ENCODE data around the gene RAB42.
A peak's percentile ranks its signal among the peaks of the same experiment; 100 is the strongest.
"Not testable (repeated sequence)": the region's sequence is repeated elsewhere in the genome, so short reads cannot be mapped to it uniquely, and the experiment has no call there.

The RAB42 gene

GRCh38 chr1:28582248-28582615 is 9.8 kb upstream of the RAB42 start:
- H3K4me3 ChIP-seq (ENCODE audit: low read depth, low read length), result peak overlapping the region; percentile 94
- TF ChIP-seq CTCF (IDR thresholded peaks at IDR 0.05; ENCODE audit: control insufficient read depth, extremely low read depth, insufficient read depth), result no peak
- DNase-seq (ENCODE audit: low read depth), result no peak

DNA sequence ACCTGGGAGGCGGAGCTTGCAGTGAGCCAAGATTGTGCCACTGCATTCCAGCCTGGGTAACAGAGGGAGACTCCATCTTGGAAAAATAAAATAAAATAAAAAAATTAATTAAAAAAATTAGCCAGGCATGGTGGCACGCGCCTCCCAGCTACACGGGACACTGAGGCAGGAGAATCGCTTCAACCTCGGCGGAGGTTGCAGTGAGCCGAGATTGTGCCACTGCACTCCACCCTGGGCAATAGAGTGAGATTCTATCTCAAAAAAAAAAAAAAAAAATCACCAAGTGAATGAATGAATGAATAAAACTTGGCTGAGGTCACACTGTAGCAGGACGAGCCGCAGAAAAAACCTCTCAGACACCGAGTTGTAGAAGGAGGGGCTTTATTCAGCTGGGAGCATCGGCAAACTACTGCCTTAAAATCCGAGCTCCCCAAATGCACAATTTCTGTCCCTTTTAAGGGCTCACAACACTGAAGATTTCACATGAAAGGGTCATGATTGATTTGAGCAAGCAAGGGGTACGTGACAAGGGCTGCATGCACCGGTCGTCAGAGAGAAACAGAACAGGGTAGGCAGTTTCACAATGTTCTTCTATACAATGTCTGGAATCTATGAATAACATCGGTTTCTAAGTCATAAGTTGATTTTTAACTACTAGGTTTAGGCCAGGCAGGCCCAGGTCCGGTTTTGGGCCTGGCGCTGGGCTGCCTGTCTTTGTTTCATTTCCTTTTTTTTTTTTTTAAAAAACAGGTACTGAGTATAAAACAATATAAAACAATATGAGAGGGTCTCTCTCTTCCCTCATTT is 5.3 kb upstream of the RAB42 start:
- H3K4me3 ChIP-seq (ENCODE audit: low read depth, low read length); DNase-seq (ENCODE audit: low read depth): not testable (repeated sequence)

GRCh38 chr1:28592321-28593071 is 431 bp downstream of the RAB42 start:
- no peak overlapping the region for H3K4me3 ChIP-seq (ENCODE audit: low read depth, low read length)
- TF ChIP-seq CTCF (IDR thresholded peaks at IDR 0.05; ENCODE audit: control insufficient read depth, extremely low read depth, insufficient read depth), result no peak
- DNase-seq (ENCODE audit: low read depth), result no peak

GRCh38 chr1:28593988-28594356 is 1.9 kb downstream of the RAB42 start:
- not testable (repeated sequence) for DNase-seq (ENCODE audit: low read depth)

GRCh38 chr1:28594686-28595411 is 2.8 kb downstream of the RAB42 start:
- not testable (repeated sequence) for H3K4me3 ChIP-seq (ENCODE audit: low read depth, low read length); DNase-seq (ENCODE audit: low read depth)

More at GRCh38 chr1:28593988-28594356, 1.9 kb downstream of the RAB42 start:
- not testable (repeated sequence) for H3K4me3 ChIP-seq (ENCODE audit: low read depth, low read length)

DNA sequence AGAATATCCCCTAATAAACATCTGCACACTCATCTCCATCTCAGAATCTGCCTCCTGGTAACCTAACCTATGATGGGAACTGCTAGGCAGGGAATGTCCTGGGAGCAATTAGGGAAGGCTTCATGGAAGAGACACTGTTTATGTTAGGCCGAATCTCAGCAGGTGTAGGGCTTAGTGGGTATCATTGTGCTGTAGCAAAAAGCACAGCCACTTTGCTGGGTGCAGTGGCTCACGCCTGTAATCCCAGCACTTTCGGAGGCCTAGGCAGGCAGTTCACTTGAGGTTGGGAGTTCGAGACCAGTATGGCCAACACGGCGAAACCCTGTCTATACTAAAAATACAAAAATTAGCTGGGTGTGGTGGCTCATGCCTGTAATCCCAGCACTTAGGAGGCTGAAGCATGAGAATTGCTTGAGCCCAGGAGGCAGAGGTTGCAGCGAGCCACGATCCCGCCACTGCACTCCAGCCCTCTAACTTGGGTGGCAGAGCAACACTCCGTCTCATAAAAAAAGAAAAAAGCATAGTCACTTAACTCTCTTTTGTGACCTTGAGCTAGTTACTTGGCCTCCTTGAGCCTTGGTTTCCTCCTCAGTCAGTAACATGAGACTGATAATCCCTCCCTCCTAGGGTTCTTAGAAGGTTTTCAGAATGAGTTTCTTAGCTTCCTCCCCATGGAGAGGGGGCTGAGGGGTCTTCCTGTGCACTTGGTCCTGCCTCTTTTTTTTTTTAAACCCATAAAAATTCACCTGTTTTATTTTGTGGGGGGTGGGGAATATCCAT is 3.5 kb downstream of the RAB42 start:
- no peak for TF ChIP-seq CTCF (IDR thresholded peaks at IDR 0.05; ENCODE audit: control insufficient read depth, extremely low read depth, insufficient read depth)
- no peak overlapping the region for H3K4me3 ChIP-seq (ENCODE audit: low read depth, low read length)
- DNase-seq (ENCODE audit: low read depth), result no peak

DNA sequence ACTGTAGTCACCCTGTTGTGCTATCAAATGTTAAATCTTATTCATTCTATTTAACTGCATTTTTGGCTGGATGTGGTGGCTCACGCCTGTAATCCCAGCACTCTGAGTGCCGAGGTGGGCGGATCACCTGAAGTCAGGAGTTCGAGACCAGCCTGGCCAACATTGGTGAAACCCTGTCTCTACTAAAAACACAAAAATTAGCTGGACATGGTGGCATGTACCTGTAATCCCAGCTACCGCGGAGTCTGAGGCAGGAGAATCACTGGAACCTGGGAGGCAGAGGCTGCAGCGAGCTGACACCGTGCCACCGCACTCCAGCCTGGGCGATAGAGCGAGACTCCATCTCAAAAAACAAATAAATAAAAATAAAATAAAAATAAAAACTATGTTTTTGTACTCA is 4.2 kb downstream of the RAB42 start:
- H3K4me3 ChIP-seq (ENCODE audit: low read depth, low read length); DNase-seq (ENCODE audit: low read depth): not testable (repeated sequence)

- DNase-seq (ENCODE audit: low read depth), result no peak
- TF ChIP-seq CTCF (IDR thresholded peaks at IDR 0.05; ENCODE audit: control insufficient read depth, extremely low read depth, insufficient read depth), result no peak
- H3K4me3 ChIP-seq (ENCODE audit: low read depth, low read length), result no peak overlapping the region
Observed at GRCh38 chr1:28601696-28602095, 9.6 kb downstream of the RAB42 start.
